Coronary artery (tissue), 2 donors: Measurements from ENCODE around the gene AUP1.

Experiments
- DNase-seq: peaks from one replicate; pipeline ENCODE4 v3.0.0-alpha.2; 2017; ENCODE audit warnings: low spot score
- H3K27ac ChIP-seq, 2 donors: fragments of 200-600 bp; sonication (generic); one replicate each; pipeline ENCODE4 v1.5.1; 2016 to 2019
- H3K4me3 ChIP-seq: fragments of 200-600 bp; sonication (generic); 2 replicates; pipeline ENCODE4 v1.5.1; 2016; ENCODE audit warnings: mild to moderate bottlenecking, moderate library complexity
- TF ChIP-seq, protein P1 (sequence below): fragments of 200-600 bp; sonication (generic); IDR thresholded peaks from one replicate; pipeline ENCODE4 v1.5.1; 2019; ENCODE audit warnings: antibody characterized with exemption

The AUP1 gene

GRCh38 chr2:74513605-74514367, 15.7 kb downstream of the AUP1 start:
- TF ChIP-seq, protein P1, sequence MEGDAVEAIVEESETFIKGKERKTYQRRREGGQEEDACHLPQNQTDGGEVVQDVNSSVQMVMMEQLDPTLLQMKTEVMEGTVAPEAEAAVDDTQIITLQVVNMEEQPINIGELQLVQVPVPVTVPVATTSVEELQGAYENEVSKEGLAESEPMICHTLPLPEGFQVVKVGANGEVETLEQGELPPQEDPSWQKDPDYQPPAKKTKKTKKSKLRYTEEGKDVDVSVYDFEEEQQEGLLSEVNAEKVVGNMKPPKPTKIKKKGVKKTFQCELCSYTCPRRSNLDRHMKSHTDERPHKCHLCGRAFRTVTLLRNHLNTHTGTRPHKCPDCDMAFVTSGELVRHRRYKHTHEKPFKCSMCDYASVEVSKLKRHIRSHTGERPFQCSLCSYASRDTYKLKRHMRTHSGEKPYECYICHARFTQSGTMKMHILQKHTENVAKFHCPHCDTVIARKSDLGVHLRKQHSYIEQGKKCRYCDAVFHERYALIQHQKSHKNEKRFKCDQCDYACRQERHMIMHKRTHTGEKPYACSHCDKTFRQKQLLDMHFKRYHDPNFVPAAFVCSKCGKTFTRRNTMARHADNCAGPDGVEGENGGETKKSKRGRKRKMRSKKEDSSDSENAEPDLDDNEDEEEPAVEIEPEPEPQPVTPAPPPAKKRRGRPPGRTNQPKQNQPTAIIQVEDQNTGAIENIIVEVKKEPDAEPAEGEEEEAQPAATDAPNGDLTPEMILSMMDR, result no peak
- H3K4me3 ChIP-seq, result peak overlapping the region; percentile 35
- DNase-seq, result no peak
- H3K27ac ChIP-seq, result no peak overlapping the region

DNA sequence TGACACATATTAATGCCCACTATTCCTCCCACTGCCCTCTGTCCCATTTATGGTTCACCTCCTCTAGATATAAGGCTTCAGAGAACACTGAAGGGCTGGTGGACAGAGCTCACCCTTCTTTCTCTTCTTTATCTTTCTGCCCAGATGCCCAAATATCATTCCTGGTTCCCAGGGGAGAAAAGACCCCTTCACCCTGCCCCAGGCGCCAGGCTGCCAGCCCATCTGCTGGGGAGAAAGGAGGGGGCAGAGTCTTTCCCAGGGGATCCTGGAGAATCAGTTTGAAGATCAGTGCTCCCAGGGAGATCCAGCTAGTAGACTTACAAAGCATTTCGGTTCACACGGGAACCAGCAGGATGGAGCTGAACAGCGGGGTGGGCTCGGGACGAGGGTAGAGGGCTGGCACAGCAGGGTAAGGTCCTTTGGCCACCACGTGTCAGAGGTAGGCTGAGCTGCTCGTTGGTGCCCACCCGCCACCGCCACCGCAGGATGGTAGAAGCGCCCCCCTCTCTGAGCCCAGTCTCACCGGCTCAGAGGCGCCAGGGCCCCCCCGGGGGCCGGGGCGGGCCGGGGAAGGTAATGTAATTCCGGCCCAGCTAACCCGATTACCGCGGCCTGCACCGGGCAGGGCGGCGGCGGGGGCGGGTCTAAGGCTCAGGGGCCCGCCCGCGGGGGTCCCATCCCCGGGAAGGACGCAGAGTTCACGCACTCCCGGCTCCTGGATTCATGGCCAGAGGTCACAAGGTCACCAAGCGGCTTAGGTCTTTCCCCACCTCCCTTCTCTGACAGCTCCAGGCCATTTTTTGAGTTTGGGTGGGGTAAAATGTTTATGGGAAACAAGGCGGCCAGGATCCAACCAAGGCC, 16.5 kb downstream of the AUP1 start:
- H3K27ac ChIP-seq, result no peak overlapping the region
- TF ChIP-seq, protein P1, result no peak
- DNase-seq, result no peak
- H3K4me3 ChIP-seq, result no peak overlapping the region

DNA sequence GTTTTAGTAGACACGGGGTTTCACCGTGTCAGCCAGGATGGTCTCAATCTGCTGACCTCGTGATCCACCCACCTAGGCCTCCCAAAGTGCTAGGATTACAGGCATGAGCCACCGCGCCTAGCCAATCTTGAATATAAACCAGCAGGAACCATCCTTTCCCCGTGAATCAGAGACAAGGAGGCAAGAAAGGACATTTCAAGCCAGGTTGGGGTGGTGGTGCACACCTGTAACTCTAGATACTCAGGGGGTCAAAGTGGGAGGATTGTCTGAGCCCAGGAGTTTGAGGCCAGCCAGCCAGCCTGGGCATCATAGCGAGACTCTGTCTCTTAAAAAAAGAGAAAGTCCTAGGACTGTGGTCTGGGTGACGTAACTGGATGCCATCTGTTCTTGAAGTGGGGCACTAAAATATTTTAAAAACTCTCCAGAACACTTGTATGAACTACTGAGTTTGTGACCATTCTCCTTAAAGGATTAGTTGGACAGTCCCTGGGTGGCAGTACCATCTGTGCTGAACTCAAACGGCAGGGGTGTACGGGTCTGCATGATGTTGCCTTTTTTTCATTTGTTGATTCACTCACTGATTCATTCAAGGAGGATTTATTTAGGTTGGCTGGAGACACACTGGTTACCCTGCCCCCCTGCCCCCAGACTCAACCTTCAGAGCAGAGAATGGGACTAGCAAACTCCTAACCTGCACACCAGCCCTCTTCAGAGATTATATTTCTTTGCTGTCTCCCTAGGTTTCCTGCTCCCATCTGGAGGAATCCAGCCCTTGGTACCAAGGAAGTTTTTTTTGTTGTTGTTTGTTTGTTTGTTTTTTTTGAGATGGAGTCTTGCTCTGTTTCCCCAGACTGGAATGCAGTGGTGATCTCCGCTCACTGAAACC, 18.2 kb downstream of the AUP1 start:
- TF ChIP-seq, protein P1, result no peak
- no peak for DNase-seq
- H3K27ac ChIP-seq, result no peak overlapping the region
- no peak overlapping the region for H3K4me3 ChIP-seq

- no peak overlapping the region for H3K27ac ChIP-seq
- no peak for DNase-seq
- TF ChIP-seq, protein P1, result no peak
- no peak overlapping the region for H3K4me3 ChIP-seq
Observed at GRCh38 chr2:74510272-74510671, 19.2 kb downstream of the AUP1 start.

- Histone ChIP-seq H3K4me3 (peak overlapping the region; percentile 83), H3K27ac (peak overlapping the region; percentile 97)
- DNase-seq, result no peak
- TF ChIP-seq, protein P1, result no peak
Observed at GRCh38 chr2:74507926-74508520, 21.5 kb downstream of the AUP1 start.

DNA sequence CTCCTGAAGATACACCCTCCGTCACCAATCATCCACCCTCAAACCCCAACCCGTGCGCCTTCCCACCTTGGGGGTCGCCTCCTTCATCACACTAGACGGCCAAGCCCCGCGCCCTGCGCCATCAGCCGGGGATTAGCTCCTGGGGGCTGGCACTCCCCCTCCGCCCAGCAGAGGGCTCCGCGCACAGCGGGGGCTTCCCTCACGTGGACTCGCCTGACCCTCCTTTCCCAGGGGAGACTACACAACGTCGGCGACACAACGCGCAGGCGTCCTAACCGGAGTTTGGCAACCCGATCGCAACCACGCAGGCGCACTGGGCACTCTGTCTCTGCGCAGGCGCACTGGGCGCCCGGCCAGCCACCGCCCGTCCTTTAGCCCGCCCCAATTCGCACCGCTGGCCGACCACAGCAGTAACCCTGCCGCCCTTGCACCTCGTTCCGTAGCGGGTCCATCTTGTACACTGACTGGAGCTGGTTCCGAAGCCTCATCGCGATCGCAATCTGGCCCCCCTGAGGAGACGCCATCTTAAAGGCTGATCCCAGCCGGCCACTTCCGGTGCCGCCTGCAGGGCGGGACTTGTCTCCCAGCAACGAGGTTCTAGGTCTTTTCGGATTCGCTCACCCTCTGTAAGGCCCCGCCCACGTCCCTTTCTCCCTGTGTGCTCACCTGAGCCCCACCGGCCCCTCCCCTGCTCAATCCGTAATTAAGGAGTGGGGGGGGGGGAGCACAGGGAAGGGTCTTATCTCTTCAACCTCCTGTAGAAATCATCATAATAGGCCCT, 22.2 kb downstream of the AUP1 start, which contains the start of gene PCGF1:
Gene PCGF1 (minus strand): TSS at position 551 of the 781 bp plus-strand sequence. CDS start 27 bp downstream, at position 524.
- peak within 1 kb of the TSS; percentile 97 for H3K27ac ChIP-seq
- peak; percentile 98 for DNase-seq
- H3K4me3 ChIP-seq, result peak within 1 kb of the TSS; percentile 83
- TF ChIP-seq, protein P1, result no peak
